Uterus (tissue), 2 donors: Measurements from ENCODE around the gene SYMPK.

Source experiments
- CTCF ChIP-seq, 4 experiments: fragments of 200-600 bp in 2 of 4; fragments of 450-650 bp in 2 of 4; sonication (generic) in 2 of 4; IDR thresholded peaks; one replicate each; pipeline ENCODE4 v1.5.1; 2016 to 2019; ENCODE audit warnings: antibody characterized with exemption in 4 of 4, mild to moderate bottlenecking in 2 of 4, moderate library complexity in 1 of 4
- POLR2A ChIP-seq, 2 donors: fragments of 450-650 bp; IDR thresholded peaks; one replicate each; pipeline ENCODE4 v1.6.1; 2016; ENCODE audit warnings: antibody characterized with exemption in 2 of 2, mild to moderate bottlenecking in 1 of 2, moderate library complexity in 1 of 2

DNA sequence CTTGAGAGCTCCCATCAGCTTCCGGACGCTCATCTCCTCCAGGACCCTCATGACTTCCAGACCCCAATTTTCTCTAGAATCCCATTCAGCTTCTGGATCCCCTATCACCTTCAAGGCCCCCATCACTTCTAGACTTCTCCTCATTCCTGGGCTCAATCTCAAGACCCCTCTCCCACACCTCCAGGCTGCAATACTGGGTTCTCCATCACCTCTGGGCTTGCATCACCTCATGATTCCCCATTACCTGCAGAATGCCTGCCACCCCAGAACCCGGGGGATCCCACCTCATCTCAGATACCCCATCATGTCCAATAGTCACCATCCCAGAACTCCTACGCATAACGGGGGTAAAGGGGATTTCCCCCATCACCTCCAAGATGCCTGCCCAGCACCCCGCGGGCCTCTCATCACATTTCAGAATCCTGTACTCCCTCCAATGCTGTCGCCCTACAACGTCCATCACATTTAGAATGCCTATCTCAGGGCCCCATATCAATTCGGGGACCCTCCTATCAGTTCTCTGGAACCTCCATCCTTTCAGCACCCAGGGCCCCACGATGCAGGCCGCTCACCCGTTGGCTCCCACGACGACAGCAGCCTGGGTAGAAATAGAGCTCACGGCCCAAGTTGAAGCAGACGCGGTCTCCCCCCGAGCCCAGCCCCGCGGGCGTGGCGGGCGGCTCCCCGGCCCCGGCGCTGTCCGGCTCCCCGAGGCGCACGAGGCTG, 71.0 kb downstream of the SYMPK start:
- TF ChIP-seq CTCF (IDR thresholded peaks at IDR 0.05) (no peak), POLR2A (IDR thresholded peaks at IDR 0.05) (no peak)
